Ascending aorta (tissue), 2 donors: ENCODE data around the gene CDNF. TPM values are rescaled to one million over a fixed set of nuclear protein-coding genes. Genes with fewer than 3 reads are reported as not detected.
A peak's percentile ranks its signal among the peaks of the same experiment; 100 is the strongest.

Experiments
- DNase-seq, 2 donors: peaks; one replicate each; pipeline ENCODE4 v3.0.0-alpha.2; 2019; ENCODE audit warnings: low spot score in 2 of 2
- H3K27ac ChIP-seq, 2 donors: fragments of 200-600 bp; sonication (generic); one replicate each; pipeline ENCODE4 v1.5.1; 2016 to 2017; ENCODE audit warnings: mild to moderate bottlenecking in 1 of 2
- H3K27me3 ChIP-seq: fragments of 200-600 bp; sonication (generic); one replicate; pipeline ENCODE4 v1.5.1; 2017
- H3K36me3 ChIP-seq, 2 donors: fragments of 200-600 bp; sonication (generic); one replicate each; pipeline ENCODE4 v1.5.1; 2016
- H3K4me1 ChIP-seq, 2 donors: fragments of 200-600 bp; sonication (generic); one replicate each; pipeline ENCODE4 v1.5.1; 2016 to 2017; ENCODE audit warnings: mild to moderate bottlenecking in 1 of 2
- H3K4me3 ChIP-seq, 2 donors: fragments of 200-600 bp; sonication (generic); one replicate each; pipeline ENCODE4 v1.5.1; 2016 to 2017; ENCODE audit warnings: mild to moderate bottlenecking in 1 of 2
- H3K9me3 ChIP-seq, 2 donors: fragments of 200-600 bp; sonication (generic); one replicate each; pipeline ENCODE4 v1.5.1; 2016
- CTCF ChIP-seq, 3 experiments: fragments of 200-600 bp in 2 of 3; fragments of 450-650 bp in 1 of 3; sonication (generic) in 2 of 3; IDR thresholded peaks; one replicate each; pipeline ENCODE4 v1.5.1; 2016 to 2019; ENCODE audit warnings: antibody characterized with exemption in 3 of 3, mild to moderate bottlenecking in 1 of 3, moderate library complexity in 1 of 3
- intact Hi-C: fragments of 100-400 bp; cut with DNase I; formaldehyde crosslinking; loops from one replicate; pipeline ENCODE4 v1.15.1; 2023
- total RNA-seq: library from RNA; depleted of rRNA; stranded (reverse); fragments of >200 nt; gene quantifications from one replicate; pipeline ENCODE4 v1.1.0, GENCODE V29; 2016

The CDNF gene
- total RNA-seq = not detected

- peaks cover 13 to 25% of the 10 kb centered on the region in 2 donors for H3K36me3 ChIP-seq
- intact Hi-C loops = loop anchor here (1.0 to 5.0 kb wide), 9 partner anchors 40 to 330 kb away; partner anchors contain the start of genes DCLRE1C, NMT2, RPP38 and SUV39H2
- no peaks in the 10 kb centered on the region for H3K9me3 ChIP-seq
- no peaks in the 10 kb centered on the region for H3K27me3 ChIP-seq
- peak within 1 kb of the TSS; percentile 94 to 97 for H3K27ac ChIP-seq
- peaks cover 0 to 7% of the 10 kb centered on the region in 2 donors for H3K4me1 ChIP-seq
- TF ChIP-seq CTCF (IDR thresholded peaks at IDR 0.05) = no peak
- DNase-seq = peak; percentile 92 to 99
- peak within 1 kb of the TSS; percentile 85 to 86 for H3K4me3 ChIP-seq
Observed at GRCh38 chr10:14837757-14838581, at the start of gene CDNF, which contains the start of the genes HSPA14 and MSANTD7. Gene CDNF (minus strand): TSS chr10:14838037. CDS start chr10:14837946, 91 bp downstream. Gene HSPA14 (plus strand): TSS chr10:14838306. CDS start chr10:14838403, 97 bp downstream. Gene MSANTD7 (plus strand): TSS chr10:14838306. CDS start chr10:14842285, 3,979 bp downstream.

- Histone ChIP-seq H3K4me1 (no peaks in the 10 kb centered on the region), H3K27ac (no peak overlapping the region), H3K9me3 (no peaks in the 10 kb centered on the region), H3K36me3 (no peaks in the 10 kb centered on the region), H3K27me3 (no peaks in the 10 kb centered on the region), H3K4me3 (no peak overlapping the region)
- intact Hi-C loops = no loop called here
- no peak for TF ChIP-seq CTCF (IDR thresholded peaks at IDR 0.05)
- DNase-seq = no peak
Observed at GRCh38 chr10:14884082-14884481, 46.2 kb upstream of the CDNF start.

GRCh38 chr10:14880229-14880628, 42.4 kb upstream of the CDNF start:
- no peaks in the 10 kb centered on the region for H3K36me3 ChIP-seq
- no peak overlapping the region for H3K27ac ChIP-seq
- H3K4me1 ChIP-seq = peaks cover 0 to 4% of the 10 kb centered on the region in 2 donors
- no peak for TF ChIP-seq CTCF (IDR thresholded peaks at IDR 0.05)
- no peak for DNase-seq
- H3K4me3 ChIP-seq = peak overlapping the region in 1 of 2 donors; percentile 92
- intact Hi-C loops = no loop called here
- H3K9me3 ChIP-seq = no peaks in the 10 kb centered on the region
- H3K27me3 ChIP-seq = no peaks in the 10 kb centered on the region

GRCh38 chr10:14879928-14880193, 42.0 kb upstream of the CDNF start:
- Histone ChIP-seq H3K4me1 (peaks cover 0 to 4% of the 10 kb centered on the region in 2 donors), H3K36me3 (no peaks in the 10 kb centered on the region), H3K27me3 (no peaks in the 10 kb centered on the region), H3K27ac (no peak overlapping the region), H3K4me3 (peak overlapping the region; percentile 79 to 92), H3K9me3 (no peaks in the 10 kb centered on the region)
- TF ChIP-seq CTCF (IDR thresholded peaks at IDR 0.05) = no peak
- intact Hi-C loops = loop anchor here (2.0 kb wide), 3 partner anchors 217 to 289 kb away; partner anchors contain the start of genes NMT2 and RPP38
- no peak for DNase-seq

GRCh38 chr10:14879124-14879927, 41.5 kb upstream of the CDNF start:
- no peaks in the 10 kb centered on the region for H3K9me3 ChIP-seq
- no peaks in the 10 kb centered on the region for H3K36me3 ChIP-seq
- peak overlapping the region; percentile 79 to 92 for H3K4me3 ChIP-seq
- intact Hi-C loops = loop anchor here (2.0 kb wide), 3 partner anchors 217 to 289 kb away; partner anchors contain the start of genes NMT2 and RPP38
- no peak for TF ChIP-seq CTCF (IDR thresholded peaks at IDR 0.05)
- no peak for DNase-seq
- H3K27me3 ChIP-seq = no peaks in the 10 kb centered on the region
- peaks cover 0 to 4% of the 10 kb centered on the region in 2 donors for H3K4me1 ChIP-seq
- peak overlapping the region; percentile 85 to 92 for H3K27ac ChIP-seq
